Right renal pelvis (tissue), 4 donors: ENCODE data around the gene RTN4RL2. TPM values are rescaled to one million over a fixed set of nuclear protein-coding genes. Genes with fewer than 3 reads are reported as not detected.
A peak's percentile ranks its signal among the peaks of the same experiment; 100 is the strongest.
"Not testable (repeated sequence)": the region's sequence is repeated elsewhere in the genome, so short reads cannot be mapped to it uniquely, and the experiment has no call there.

Source experiments
- DNase-seq, 4 donors: peaks; one replicate each; pipeline ENCODE4 v3.0.0-alpha.2; 2013; ENCODE audit warnings: low read depth in 4 of 4, low spot score in 3 of 4, missing footprints in 1 of 4
- polyA plus RNA-seq, 4 donors: library from polyadenylated mRNA; unstranded; fragments of 120-200 nt; gene quantifications; one replicate each; pipeline ENCODE4 v1.2.1, GENCODE V29; 2013; ENCODE audit not compliant: insufficient read length in 4 of 4

The RTN4RL2 gene
- polyA plus RNA-seq, 4 donors: 2.8 to 4.3 (median 3.2) TPM

DNA sequence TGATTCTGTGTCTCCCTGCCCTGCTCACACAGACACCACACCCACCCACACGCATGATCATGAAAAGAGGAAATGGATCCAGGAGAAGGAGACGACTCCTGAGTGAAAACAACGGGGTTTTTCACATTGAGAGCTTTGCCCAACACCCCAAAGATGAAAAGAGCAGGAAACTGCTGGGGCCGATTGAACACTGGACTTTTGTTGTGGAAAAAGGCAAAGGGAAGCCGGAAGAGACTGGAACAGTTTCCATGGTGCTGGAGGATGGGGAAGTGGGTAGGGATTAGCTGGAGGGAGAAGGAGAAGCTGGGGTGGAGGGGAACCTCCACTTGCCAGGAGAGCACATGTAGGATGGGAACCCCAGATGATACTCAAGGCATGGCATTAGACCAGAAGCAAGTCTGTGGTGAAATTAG, 28.2 kb upstream of the RTN4RL2 start:
- no peak for DNase-seq

DNA sequence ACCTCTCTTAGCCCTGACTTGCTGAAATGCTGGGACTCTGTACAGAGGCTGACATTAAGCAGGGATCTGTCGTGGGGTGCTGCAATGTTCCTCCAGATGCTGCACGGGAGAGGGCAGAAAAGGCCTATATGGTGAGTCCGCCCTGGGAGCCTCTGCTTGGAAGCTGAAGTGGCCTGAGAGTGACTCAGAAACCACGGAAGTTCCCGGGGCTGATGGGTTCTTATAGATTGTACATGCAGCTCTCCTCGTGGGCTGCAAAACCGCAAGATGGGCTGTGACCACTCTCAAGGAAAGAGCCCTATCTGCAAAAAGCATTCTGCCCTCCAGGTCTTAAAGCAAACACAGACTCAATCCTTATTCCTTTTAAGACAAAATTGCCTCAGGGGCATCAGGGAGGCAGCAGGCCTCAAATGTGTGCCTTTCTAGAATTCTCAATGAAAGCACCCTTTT, 27.6 kb upstream of the RTN4RL2 start:
- DNase-seq: no peak

DNA sequence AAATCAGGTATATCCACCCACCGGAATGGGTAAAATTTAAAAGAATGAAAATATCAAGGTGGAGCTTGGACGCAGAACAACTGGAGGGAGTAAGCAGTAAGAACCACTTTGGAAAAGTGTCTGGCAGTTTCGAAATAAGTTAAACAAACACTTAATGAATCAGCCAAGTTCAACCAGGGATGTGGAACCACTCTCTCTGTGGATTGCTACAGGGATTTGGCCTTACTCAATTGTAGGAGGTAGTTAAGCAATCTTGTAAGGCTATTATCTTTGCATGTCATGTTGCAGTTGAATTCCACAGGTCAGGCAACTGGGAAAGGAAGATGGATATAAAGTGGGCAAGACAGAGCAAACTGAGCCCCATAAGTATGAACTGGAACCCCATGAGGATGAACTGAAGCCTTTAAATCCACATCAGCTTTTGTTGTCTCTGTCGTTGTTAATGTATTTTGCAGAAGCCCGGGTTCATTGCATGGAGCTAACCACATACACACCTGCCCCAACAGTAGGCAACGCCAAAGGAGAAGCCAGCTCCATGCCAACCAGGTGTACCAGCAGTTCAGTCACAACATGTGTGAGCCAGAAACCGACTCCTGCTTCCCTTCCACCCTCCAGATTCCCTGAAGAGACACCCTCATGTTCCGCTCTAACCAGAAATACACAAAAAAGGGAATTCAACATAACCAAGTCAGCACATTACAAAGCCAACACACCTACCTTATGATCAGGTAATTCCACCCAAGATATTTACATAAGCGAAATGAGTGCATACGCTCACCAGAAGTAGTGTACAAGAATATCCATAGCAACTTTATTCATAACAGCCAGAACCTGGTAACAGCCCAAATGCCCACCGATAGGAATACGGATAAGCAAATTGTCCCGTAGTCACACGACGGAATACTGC, 25.4 kb upstream of the RTN4RL2 start:
- no peak for DNase-seq

DNA sequence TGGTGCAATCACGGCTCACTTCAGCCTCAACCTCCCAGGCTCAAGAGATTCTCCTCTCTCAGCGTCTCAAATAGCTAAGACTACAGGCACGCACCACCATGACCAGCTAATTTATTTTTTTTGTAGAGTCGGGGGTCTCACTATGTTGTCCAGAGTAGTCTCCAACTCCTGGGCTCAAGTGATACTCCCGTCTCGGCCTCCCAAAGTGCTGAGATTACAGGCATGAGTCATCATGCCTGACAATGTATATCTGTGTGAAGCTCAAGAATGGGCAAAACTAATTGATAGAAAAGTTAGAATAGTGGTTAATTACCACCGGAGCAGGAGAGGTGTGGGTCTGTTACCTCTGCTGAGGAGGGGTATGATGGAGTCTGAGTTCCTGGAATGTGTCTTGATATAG, 24.3 kb upstream of the RTN4RL2 start:
- DNase-seq: no peak

DNA sequence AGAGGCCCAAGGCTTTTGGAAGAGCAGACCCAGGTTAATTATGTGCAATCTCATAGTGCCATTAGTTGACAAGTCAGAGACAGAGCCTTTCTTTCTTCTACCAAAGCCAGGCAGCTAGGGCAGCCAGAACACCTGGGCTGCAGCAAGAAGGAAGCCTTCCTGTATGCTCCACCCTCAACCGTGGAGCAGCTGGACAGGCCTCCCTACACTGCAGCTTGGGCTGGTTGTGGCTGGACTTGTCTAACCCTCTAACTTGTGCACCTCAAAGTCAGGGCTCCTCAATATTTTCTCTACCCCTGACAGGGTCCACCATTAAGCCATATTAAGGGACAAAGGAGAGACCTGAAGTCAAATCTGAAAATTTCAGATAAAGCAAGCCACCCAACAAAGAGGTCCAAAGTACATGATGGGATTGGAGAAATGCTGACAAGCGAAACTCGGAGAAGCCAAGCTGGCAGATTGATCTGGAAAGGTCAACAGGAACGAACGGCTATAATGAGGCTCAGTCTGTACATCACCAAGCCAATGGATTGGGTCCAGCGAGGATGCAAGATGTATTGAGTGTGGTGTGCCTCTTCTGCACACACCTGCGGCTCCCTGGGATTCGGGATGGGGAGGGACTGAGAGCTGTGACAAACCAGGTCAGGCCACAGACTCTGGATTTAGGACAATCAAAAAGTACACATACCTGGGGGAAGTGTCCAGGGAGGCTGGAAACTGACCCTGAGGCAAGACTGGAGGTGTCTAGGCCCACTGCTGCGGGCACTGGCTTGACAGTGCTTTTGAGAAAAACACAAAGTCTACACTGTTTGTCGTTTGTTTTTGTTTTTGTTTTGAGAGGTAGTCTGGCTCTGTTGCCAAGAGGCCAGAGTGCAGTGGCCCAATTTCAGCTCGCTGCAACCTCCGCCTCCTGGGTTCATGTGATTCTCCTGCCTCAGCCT, 21.7 kb upstream of the RTN4RL2 start:
- no peak for DNase-seq

DNA sequence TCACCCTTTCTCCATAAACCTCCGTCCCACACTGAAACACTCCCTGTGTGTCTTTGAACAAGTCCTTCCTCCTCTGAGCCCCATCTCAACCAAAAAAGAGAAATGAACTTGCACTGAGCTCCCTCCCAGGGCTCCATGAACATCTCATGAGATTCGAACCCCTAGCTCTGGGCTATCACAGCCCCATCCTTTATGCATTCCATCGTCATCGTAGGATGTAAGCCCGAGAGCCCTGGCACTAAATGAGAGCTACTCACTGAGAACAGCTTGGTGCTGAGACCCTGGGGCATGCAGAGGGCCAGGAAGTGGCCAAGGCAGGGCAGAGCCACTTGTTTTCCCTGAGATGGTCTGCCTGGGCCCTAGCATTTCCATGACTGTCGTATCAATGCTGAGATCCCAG, 20.5 kb upstream of the RTN4RL2 start:
- no peak for DNase-seq

DNA sequence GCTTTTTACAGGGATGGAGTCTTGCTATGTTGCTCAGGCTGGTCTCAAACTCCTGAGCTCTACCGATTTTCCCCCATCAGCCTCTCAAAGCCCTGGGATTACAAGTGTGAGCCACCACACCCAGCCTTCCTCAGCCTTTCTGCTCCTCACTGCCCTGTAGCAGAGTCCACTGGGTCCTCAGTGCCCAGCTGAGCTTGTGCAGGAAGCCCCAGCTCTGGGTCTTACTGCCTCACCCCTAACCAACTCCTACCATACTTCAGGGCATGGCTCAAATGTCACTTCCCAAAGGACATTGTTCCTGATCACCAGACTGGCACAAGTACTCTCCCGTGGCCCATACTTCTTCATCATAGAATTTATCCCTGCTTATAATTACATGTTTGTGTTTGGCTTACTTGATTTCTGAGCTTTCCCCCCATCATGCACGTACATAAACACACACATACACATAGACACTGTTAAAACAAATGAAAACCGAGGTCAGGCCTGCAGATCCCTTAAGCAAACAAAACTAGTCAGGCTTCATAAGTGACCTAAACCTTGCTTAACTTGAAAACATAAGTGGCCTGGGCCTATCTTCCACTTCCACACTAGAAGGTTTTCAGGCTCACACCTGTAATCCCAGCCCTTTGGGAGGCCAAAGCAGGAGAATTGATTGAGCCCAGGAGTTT, 19.4 kb upstream of the RTN4RL2 start:
- no peak for DNase-seq

DNA sequence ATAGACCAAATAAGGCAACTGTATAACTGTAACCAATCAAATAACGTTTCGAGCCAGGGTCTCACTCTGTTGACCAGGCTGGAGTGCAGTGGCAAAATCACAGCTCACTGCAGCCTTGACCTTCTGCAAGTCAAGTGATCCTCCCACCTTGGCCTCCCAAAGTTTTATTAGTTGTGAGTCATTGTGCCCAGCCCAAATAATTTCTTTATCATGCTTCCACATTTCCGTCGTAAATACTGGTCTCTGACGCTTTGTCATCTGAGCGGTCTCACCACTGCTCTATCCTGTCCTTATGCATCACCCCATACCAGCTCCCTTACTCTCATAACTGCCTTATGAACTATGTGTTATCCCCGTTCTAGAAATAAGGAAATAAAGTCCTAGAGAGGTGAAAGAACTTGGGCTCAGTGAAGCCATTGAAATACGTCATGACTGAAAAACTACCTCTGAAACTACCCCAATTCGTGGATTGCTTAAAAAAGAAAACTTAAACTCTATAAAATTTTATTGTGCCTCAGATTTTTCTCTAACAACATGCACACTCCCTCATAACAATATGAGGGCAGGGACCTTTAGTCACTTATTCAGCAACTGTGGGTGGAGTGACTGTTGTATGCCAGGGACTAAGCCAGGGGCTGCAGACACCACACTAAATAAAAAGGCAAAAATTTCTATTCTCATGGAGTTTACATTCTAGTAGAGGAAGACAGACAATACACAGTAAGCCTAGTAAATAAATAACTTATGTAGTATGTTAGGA, 15.8 kb upstream of the RTN4RL2 start:
- no peak for DNase-seq

DNA sequence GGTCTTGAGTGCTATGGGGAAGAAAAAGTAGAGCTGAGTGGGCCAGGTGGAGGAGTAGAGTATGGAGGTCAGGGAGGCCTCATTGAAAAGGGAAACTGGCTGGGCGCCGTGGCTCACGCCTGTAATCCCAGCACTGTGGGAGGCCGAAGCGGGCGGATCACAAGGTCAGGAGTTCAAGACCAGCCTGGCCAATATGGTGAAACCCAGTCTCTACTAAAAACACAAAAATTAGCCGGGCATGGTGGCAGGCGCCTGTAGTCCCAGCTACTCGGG, 15.3 kb upstream of the RTN4RL2 start:
- not testable (repeated sequence) for DNase-seq

DNA sequence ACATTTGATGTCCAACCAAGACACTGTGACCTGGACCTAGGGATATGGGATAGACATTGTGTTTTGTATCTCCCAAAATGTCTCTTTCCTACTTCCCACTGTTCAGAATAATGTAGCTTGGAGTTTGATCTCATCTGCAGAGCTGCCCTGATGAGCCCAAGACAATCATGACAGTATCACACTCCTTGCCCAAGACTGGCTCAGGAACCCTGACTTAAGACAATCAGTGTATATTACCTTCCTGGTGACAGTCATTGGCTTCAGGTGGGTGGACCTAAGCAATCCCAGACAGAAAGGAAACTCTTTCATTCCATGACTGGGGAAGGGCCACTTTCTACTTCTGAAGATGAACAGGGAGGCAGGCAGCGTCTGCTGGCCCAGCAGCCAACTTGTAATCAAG, 14.3 kb upstream of the RTN4RL2 start:
- no peak for DNase-seq

DNA sequence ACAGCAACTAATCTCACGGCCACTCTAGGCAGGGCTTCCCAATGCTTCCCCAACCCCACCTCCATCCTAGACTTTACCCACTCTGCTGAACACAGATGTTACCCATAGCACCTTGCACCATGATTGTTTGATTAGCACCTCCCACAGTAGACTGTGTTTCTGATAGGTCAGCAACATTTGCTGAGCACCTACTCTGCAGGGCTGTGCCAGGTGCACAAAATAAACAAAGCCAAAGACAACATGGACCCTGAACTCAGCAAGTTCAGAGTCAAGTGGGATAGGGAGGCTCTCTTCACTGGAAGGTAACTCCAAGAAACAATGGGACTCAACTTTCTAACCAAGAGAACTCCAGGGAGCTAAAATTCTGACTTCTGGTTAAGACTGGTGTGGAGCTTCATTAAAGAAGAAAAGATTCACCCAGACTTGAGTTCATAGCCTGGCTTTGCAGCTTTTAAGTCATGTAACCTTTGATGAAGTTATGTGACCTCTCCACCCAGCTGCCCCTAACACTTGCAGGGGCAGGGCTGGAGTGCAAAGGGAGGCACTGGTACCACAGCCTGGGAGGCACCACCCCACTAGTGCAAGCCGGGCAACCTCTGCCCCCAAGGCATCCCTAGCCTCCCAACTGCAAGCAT, 6.7 kb upstream of the RTN4RL2 start:
- no peak for DNase-seq

DNA sequence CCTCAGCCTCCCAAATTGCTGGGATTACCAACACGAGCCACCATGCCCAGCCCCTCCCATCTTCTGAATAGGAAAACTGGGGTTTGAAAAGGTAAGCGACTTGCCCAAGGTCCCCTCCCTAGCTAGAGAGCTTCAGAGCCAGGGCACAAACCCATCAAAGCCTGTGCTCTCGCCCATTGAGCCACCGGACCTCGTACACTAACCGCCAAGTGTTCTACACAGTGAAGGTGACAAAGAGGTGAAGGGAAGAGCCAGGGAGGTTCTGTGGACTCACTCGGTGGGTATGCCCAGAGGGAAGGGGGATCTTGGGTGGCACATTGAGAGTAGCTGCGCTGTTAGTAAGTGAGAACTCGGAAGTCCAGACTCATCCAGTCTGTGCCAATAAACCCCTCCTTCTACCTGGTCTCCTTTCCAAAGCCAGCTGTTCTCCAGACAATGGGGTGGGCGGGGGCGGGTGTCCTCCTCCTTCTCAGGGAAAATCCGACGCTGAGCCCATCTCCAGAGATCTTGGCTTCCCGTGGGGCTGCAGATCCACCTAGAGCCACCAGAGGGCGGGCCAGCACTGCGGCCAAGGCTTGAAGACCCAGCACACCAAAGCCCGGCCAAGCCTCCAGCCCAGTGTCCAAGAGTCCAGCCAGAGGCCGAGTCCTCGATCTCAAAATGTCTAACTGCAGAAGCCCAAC, 3.2 kb upstream of the RTN4RL2 start:
- DNase-seq: peak; percentile 58 to 79 (median 67)

DNA sequence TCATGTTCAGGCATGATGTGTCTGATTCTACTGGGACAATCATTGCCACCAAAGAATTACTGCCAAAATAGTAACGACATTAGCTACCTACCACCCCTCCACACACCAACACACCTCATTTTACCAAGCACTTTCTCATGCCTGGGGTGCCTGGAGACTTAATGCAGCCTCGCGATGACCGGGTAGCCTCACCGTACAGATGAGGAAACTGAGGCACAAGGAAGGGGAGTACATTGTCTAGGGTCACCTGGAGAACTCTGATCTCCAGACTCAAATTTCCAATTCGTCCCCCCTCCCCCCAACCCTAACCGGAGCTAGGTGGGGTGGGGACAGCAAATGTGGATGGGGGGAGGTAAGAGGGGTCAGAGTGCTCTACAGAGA, 2.7 kb upstream of the RTN4RL2 start:
- no peak for DNase-seq

DNA sequence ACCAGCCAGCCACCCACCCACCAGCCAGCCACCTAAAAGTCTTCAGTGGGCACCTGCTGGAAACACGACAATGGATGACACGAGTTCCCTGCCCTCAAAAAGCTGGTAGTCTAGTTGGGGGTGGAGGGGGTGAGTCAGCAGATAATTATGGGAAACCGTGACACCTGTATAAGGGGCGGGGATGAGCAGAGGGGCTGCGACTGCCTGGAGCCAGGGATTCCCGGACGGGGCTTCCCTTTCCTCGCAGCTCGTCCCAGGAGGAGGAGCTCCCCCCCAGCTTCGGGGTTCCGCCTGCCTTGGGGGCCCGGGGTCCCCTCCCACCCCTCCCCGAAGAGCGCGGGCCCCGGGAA, 2.3 kb upstream of the RTN4RL2 start:
- no peak for DNase-seq

DNA sequence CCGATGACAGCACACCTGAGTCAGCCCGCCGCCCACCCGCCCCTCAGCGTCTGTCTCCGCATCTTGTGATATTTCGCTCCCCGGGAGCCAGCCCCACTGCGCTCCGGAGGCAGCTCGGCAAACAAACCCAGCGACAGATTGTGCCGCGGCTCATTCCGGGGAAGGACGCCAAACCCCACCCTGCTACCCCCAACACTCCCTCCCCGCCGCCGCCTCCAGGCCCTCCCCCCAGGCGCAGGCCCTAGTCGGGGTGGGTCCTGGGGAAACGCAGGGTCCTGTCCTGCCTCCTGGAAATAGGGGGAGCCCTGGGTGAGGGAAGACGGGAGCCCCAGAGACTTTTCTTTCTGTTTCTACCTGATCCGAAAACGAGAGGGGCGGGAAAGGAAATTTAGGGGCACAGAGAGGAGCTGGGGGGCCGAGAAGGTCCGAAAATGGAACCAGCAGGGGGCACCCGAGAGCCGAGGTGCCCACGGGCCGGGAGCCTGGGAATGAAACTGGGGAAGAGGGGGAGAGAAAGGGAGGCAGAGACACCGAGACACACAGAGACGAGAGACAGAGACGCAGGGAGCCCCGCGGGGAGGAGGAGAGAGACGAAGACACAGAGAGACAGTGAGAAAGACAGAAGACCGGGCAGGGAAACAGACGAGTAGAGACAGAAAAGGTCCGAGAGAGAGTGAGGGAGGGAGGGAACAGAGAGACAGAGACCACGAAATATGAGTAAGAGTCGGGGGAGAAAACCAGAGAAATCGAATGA, 1.7 kb upstream of the RTN4RL2 start:
- no peak for DNase-seq

DNA sequence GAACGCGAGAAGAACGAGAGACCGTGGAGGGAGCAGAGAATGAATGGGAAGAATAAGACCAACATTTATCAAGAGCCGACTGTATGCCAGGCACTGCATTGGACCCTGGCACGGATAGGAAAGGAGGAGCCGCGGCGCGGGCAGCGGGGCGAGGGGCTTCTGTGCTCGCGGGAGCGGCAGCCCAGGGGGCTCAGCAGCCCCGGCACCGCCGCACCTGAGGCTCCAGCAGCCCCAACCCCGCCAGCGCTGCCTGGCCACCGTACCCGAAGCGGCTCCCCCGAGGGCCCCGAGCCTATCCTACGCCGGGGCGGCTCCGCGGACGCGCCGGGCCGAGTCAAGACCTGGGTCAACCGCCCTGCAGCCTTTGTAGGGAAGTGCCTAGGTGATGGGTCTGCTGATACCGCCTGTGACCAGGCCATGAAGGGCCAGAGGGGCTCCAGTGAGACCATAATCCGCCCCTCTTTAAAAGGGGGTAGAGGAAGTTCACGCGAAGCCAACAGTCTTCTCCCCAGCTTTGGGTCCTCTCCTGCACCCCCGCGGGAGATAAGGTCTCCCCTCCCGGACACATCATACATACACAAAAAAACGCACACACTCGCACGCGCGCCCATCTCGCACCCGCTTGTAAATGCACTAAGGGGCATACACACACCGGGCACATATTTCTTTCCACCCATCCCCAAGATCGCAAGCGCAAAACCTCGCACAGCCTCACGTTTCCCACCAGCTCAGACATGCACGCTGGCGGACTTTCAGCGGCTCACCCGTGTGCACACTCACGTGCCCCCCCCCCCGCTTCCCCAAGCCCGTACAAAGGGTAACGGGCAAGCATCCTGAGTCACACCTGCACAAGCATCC, 935 bp upstream of the RTN4RL2 start:
- DNase-seq: no peak

DNA sequence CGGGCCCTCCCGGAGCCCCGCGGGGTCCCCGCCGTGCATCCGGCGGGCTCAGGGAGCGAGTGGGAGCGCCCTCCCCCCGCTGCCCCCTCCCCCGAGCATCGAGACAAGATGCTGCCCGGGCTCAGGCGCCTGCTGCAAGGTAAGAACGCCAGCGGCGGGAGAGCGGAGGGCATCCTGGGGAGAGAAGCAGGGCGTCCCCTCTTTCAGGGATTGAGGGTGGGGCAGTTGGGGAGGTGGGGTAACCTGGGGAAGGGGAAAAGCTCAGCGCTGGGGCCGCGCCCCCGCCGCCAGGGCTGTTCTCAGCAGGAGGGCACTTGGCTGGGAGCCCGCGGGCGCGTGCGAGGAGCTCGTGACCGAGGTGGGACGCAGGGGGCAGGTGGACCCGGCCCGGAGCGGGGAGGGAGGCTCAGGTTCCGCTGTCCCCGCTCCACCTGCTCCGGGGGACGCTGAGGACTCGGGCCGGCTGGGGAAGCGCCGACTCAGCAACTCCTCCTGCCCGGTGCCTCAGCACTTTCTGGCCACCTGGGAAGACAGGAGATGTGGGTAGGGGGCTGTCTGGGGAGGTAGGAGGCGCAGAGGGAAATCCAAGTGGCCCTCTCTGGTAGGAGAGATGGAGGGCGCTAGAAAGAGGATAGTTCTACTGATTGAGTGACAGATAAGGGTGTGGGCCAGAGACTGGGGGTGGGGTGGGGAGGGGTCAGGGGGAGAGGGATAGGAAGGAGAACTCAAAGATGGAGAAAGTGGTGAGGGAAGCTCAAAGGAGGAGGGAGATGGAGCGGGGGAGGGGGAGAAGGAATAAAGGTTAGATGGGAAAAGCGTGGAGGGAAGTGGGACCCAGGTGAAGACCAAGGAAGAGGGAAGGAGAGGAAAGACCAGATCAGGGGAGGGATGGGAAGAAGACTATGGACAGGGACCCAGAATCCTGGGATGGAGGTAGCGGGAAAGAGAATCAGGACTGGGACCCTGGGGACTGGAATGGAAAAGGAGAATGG, 726 bp downstream of the RTN4RL2 start:
- DNase-seq: no peak
